T-cell (primary cell): Measurements from ENCODE around the gene STARD13. TPM values are rescaled to one million over a fixed set of nuclear protein-coding genes. Genes with fewer than 3 reads are reported as not detected.

Experiments used
- ATAC-seq, 4 experiments: fragments of 200-7000 bp in 3 of 4; fragments of 150-1000 bp in 1 of 4; cut with Tn5 transposase; replicated peaks in 1 of 4; 1 replicate in 3 of 4; 2 replicates in 1 of 4; pipeline ENCODE4 v1.10.0; 2021; ENCODE audit warnings: moderate library complexity in 3 of 4, mild to moderate bottlenecking in 2 of 4, moderate number of reproducible peaks in 1 of 4
- CTCF ChIA-PET, 2 donors: fragments of 300-600 bp; sonication (Branson Sonifier 250); formaldehyde crosslinking; loops; one replicate each; lab custom pipeline; 2022; ENCODE audit warnings: antibody characterized with exemption in 2 of 2; lab: Charles Lee
- POLR2A ChIA-PET, 2 donors: fragments of 300-600 bp; sonication (Branson Sonifier 250); formaldehyde crosslinking; loops; one replicate each; lab custom pipeline; 2022; ENCODE audit warnings: antibody characterized with exemption in 2 of 2; lab: Charles Lee
- DNase-seq, 35 experiments: peaks; one replicate each; pipeline versions ENCODE4 v3.0.0 to v3.0.0-alpha.2; 2013 to 2023
- H3K27ac ChIP-seq: one replicate; pipeline ENCODE4 v1.5.1; 2013; ENCODE audit warnings: low read length
- H3K27me3 ChIP-seq, 2 experiments: replicated peaks in 1 of 2; 1 replicate in 1 of 2; 2 replicates in 1 of 2; pipeline versions ENCODE4 v1.6.1 to v1.7.0; 2013; ENCODE audit warnings: low read length in 1 of 2, mixed read lengths in 1 of 2; ENCODE audit not compliant: control insufficient read depth in 2 of 2, insufficient read depth in 2 of 2; ENCODE audit errors: extremely low read depth in 1 of 2
- H3K36me3 ChIP-seq, 2 donors: 1 replicate in 1 of 2; 2 replicates in 1 of 2; pipeline versions ENCODE4 v1.6.1 to v1.7.0; 2013; ENCODE audit warnings: low read length in 1 of 2; ENCODE audit not compliant: control insufficient read depth in 2 of 2, insufficient read depth in 1 of 2; ENCODE audit errors: extremely low read depth in 1 of 2
- H3K4me1 ChIP-seq, 2 experiments: 1 replicate in 1 of 2; 2 replicates in 1 of 2; pipeline versions ENCODE4 v1.6.1 to v1.7.0; 2013; ENCODE audit warnings: low read length in 2 of 2, mixed read lengths in 1 of 2; ENCODE audit not compliant: insufficient read depth in 2 of 2, control insufficient read depth in 1 of 2; ENCODE audit errors: extremely low read depth in 1 of 2
- H3K4me3 ChIP-seq, 2 donors: 1 replicate in 1 of 2; 2 replicates in 1 of 2; pipeline versions ENCODE4 v1.5.1 to v1.7.0; 2013; ENCODE audit warnings: mild to moderate bottlenecking in 2 of 2, low read length in 1 of 2, moderate library complexity in 1 of 2; ENCODE audit not compliant: control insufficient read depth in 1 of 2; ENCODE audit errors: extremely low read depth in 1 of 2
- H3K9me3 ChIP-seq: 2 replicates; pipeline ENCODE4 v1.7.0; 2013
- H3K27ac Mint-ChIP-seq, 2 donors: one replicate each; pipeline ENCODE4 v1.8.0; 2020 to 2021; ENCODE audit warnings: mild to moderate bottlenecking in 2 of 2, mixed read lengths in 2 of 2
- H3K27me3 Mint-ChIP-seq, 2 donors: one replicate each; pipeline ENCODE4 v1.8.0; 2021 to 2022; ENCODE audit warnings: mixed read lengths in 2 of 2
- H3K36me3 Mint-ChIP-seq: one replicate; pipeline ENCODE4 v1.8.0; 2021; ENCODE audit warnings: mixed read lengths
- H3K4me1 Mint-ChIP-seq, 3 donors: one replicate each; pipeline ENCODE4 v1.8.0; 2020 to 2022; ENCODE audit warnings: mixed read lengths in 3 of 3, mild to moderate bottlenecking in 1 of 3
- H3K4me3 Mint-ChIP-seq, 3 donors: one replicate each; pipeline ENCODE4 v1.8.0; 2020 to 2022; ENCODE audit warnings: mild to moderate bottlenecking in 3 of 3, mixed read lengths in 3 of 3, moderate library complexity in 3 of 3
- H3K9me3 Mint-ChIP-seq, 3 donors: one replicate each; pipeline ENCODE4 v1.8.0; 2020 to 2022; ENCODE audit warnings: mixed read lengths in 3 of 3
- WGBS: methylation state at CpG from one replicate; pipeline ENCODE4 v1.1.5; 2013; ENCODE audit warnings: missing lambda C conversion rate; ENCODE audit not compliant: insufficient coverage; 5-methylcytosine and 5-hydroxymethylcytosine counted together
- total RNA-seq, 35 experiments: library from RNA in 6 of 35; stranded (reverse) in 6 of 35; fragments of 120-200 nt in 1 of 35; gene quantifications; one replicate each; pipeline versions ENCODE4 v1.2.1 to v1.2.4 and lab custom pipeline; 2013 to 2026

Gene STARD13
- total RNA-seq, 5 donors from 2014 or later (not counting 1 experiment from before 2014, with no cell fraction given), result 0.39 to 0.53 (median 0.44) TPM; not detected in 2

- DNase-seq (no peak), ATAC-seq (no peak)
- peaks cover 17 to 21% of the 10 kb centered on the region in 2 donors for H3K27me3 Mint-ChIP-seq
- ChIA-PET POLR2A (no interaction called here), CTCF (no interaction called here)
- H3K36me3 ChIP-seq, result no peaks in the 10 kb centered on the region
- H3K4me3 ChIP-seq, result no peak overlapping the region
- H3K27ac ChIP-seq, result no peak overlapping the region
- H3K4me1 ChIP-seq, result no peaks in the 10 kb centered on the region
- no peaks in the 10 kb centered on the region for H3K36me3 Mint-ChIP-seq
- no peak overlapping the region for H3K27ac Mint-ChIP-seq
- H3K9me3 ChIP-seq, result no peaks in the 10 kb centered on the region
- H3K4me1 Mint-ChIP-seq, result no peaks in the 10 kb centered on the region
- no peak overlapping the region for H3K4me3 Mint-ChIP-seq
- peaks cover 0 to 6% of the 10 kb centered on the region in 2 experiments for H3K27me3 ChIP-seq
- WGBS, result no CpG with 5 or more reads among the region's 1 CpG
- no peaks in the 10 kb centered on the region for H3K9me3 Mint-ChIP-seq
Measured at GRCh38 chr13:33081666-33082065, 203.9 kb downstream of the STARD13 start.

GRCh38 chr13:33080972-33081590 lies 204.5 kb downstream of the STARD13 start:
- POLR2A ChIA-PET, result no interaction called here
- Histone ChIP-seq H3K4me3 (no peak overlapping the region), H3K27me3 (peaks cover 0 to 7% of the 10 kb centered on the region in 2 experiments), H3K36me3 (no peaks in the 10 kb centered on the region), H3K9me3 (no peaks in the 10 kb centered on the region), H3K27ac (no peak overlapping the region), H3K4me1 (no peaks in the 10 kb centered on the region)
- no peaks in the 10 kb centered on the region for H3K9me3 Mint-ChIP-seq
- 74% methylated on average over 2 of the region's 5 CpGs for WGBS
- H3K36me3 Mint-ChIP-seq, result no peaks in the 10 kb centered on the region
- DNase-seq, result no peak
- H3K27ac Mint-ChIP-seq, result no peak overlapping the region
- H3K4me3 Mint-ChIP-seq, result no peak overlapping the region
- peaks cover 14 to 15% of the 10 kb centered on the region in 2 donors for H3K27me3 Mint-ChIP-seq
- H3K4me1 Mint-ChIP-seq, result no peaks in the 10 kb centered on the region
- ATAC-seq, result no peak
- CTCF ChIA-PET, result no interaction called here

DNA sequence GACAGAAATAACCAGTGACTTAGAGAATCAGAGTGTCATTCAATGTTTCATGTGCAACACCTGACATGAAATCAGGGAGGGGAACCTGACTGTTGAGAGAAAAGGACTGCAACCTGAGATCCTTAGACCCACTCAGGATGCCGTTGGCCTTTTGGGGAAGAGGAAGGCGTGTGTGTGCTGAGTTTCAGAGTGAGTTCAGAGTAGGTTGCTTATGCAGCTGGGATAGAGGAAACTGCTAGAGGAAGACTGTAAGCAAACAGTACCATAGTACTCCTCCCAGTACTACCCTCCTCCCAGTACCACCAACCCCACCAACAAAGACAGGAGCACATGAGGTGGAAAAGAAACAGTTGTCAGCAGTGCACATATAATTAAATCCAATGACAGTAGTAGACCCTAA lies 205.6 kb downstream of the STARD13 start:
- CTCF ChIA-PET, result no interaction called here

GRCh38 chr13:33078263-33078662 lies 207.3 kb downstream of the STARD13 start:
- H3K4me1 ChIP-seq, result no peaks in the 10 kb centered on the region
- H3K27me3 Mint-ChIP-seq, result peaks cover 9% of the 10 kb centered on the region in 2 donors
- H3K4me1 Mint-ChIP-seq, result no peaks in the 10 kb centered on the region
- no peak overlapping the region for H3K4me3 ChIP-seq
- H3K27me3 ChIP-seq, result peaks cover 0 to 7% of the 10 kb centered on the region in 2 experiments
- H3K4me3 Mint-ChIP-seq, result no peak overlapping the region
- no peak for ATAC-seq
- H3K9me3 ChIP-seq, result no peaks in the 10 kb centered on the region
- H3K36me3 ChIP-seq, result no peaks in the 10 kb centered on the region
- no peaks in the 10 kb centered on the region for H3K9me3 Mint-ChIP-seq
- H3K36me3 Mint-ChIP-seq, result no peaks in the 10 kb centered on the region
- no peak overlapping the region for H3K27ac Mint-ChIP-seq
- ChIA-PET CTCF (no interaction called here), POLR2A (no interaction called here)
- DNase-seq, result no peak
- no peak overlapping the region for H3K27ac ChIP-seq
- 100% methylated on average over 2 of the region's 3 CpGs for WGBS

More for the DNA sequence above, 205.6 kb downstream of the STARD13 start:
- Mint-ChIP-seq H3K27ac (no peak overlapping the region), H3K9me3 (no peaks in the 10 kb centered on the region), H3K4me1 (no peaks in the 10 kb centered on the region), H3K4me3 (no peak overlapping the region), H3K27me3 (peaks cover 10 to 12% of the 10 kb centered on the region in 2 donors), H3K36me3 (no peaks in the 10 kb centered on the region)
- no CpG with 5 or more reads among the region's 2 CpGs for WGBS
- Histone ChIP-seq H3K27ac (no peak overlapping the region), H3K36me3 (no peaks in the 10 kb centered on the region), H3K4me1 (no peaks in the 10 kb centered on the region), H3K4me3 (no peak overlapping the region), H3K27me3 (peaks cover 0 to 7% of the 10 kb centered on the region in 2 experiments), H3K9me3 (no peaks in the 10 kb centered on the region)
- DNase-seq (no peak), ATAC-seq (no peak)
- POLR2A ChIA-PET, result no interaction called here

DNA sequence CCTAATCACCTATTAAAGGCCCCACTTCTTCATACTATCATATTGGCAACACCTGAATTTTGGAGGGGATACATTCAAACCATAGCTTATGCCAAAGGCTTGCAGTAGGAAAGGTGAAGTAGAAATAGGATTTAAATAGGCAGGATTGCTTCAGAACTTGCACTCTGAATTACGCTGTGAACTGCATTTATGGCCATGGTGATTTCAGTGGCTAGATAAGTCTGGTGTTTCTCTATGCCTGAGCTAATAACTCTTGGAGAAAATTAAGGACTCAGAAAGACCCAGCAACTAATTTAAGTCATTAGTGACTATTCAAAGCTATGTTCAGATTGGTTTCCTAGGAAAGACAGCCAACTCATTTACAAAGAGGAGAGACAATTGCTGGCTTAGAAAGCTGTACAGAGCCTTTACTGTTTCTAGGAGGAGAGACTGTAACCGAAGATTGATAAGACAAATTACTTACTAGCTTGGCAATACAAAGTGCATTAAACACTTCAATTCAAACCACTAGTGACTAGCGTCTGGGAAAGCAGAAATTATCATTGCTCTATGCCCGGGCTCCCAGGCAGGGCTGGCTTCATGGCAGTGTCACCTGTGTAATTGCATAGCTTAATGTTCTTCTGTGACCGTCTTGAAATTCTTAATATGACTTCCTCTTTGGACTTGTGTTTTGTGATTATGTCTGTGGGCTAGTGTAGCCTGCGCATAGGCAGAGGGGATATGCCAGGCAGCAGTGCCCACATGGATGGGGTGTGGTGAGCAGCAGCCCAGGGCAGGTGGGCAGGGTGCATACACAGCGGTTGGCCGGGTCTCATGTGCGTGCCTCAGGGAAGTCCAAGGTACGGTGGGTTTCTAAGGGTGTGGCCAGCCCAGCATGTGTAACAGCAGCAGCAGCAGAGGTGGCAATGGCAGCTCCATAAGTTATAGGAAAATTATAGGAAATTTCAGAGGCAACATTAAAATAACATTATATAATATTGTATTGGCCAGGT lies 209.3 kb downstream of the STARD13 start:
- H3K9me3 ChIP-seq, result no peaks in the 10 kb centered on the region
- Mint-ChIP-seq H3K9me3 (no peaks in the 10 kb centered on the region), H3K27me3 (peaks cover 9% of the 10 kb centered on the region in 2 donors), H3K27ac (no peak overlapping the region), H3K36me3 (no peaks in the 10 kb centered on the region), H3K4me1 (no peaks in the 10 kb centered on the region), H3K4me3 (no peak overlapping the region)
- no peak overlapping the region for H3K27ac ChIP-seq
- no peak for DNase-seq
- ATAC-seq, result no peak
- CTCF ChIA-PET, result no interaction called here
- no peaks in the 10 kb centered on the region for H3K36me3 ChIP-seq
- H3K4me3 ChIP-seq, result no peak overlapping the region
- H3K27me3 ChIP-seq, result peaks cover 0 to 7% of the 10 kb centered on the region in 2 experiments
- POLR2A ChIA-PET, result no interaction called here
- WGBS, result 87% methylated on average over 5 of the region's 10 CpGs
- no peaks in the 10 kb centered on the region for H3K4me1 ChIP-seq

DNA sequence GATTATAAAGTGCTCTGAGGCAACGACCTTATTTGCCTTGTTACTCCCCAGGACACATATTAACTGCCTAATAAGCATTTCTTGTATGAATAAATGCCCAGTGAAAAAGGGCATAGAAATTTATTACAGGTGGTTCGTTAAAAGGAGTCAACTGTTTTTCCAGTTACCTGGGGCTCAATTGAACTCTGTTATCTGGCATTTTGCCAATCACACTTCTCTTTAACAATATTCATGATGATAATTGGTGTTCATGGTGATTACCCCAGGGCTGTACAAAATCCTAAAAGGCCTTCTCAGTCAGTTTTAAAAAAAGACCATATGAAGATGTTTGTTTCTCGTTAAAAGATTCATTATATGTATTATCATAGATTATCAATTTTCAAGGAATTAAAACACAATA lies 212.2 kb downstream of the STARD13 start:
- Histone ChIP-seq H3K27ac (no peak overlapping the region), H3K4me1 (no peaks in the 10 kb centered on the region), H3K36me3 (no peaks in the 10 kb centered on the region), H3K4me3 (no peak overlapping the region), H3K9me3 (no peaks in the 10 kb centered on the region), H3K27me3 (peaks cover 0 to 4% of the 10 kb centered on the region in 2 experiments)
- no peak for DNase-seq
- no peaks in the 10 kb centered on the region for H3K4me1 Mint-ChIP-seq
- H3K4me3 Mint-ChIP-seq, result no peak overlapping the region
- no CpG with 5 or more reads among the region's 3 CpGs for whole genome bisulfite sequencing
- no peak overlapping the region for H3K27ac Mint-ChIP-seq
- no peaks in the 10 kb centered on the region for H3K36me3 Mint-ChIP-seq
- ATAC-seq, result no peak
- H3K9me3 Mint-ChIP-seq, result no peaks in the 10 kb centered on the region
- CTCF ChIA-PET, result no interaction called here
- POLR2A ChIA-PET, result no interaction called here
- H3K27me3 Mint-ChIP-seq, result no peaks in the 10 kb centered on the region
